ENCODE results near the gene MYH14. TPM values are rescaled to one million over a fixed set of nuclear protein-coding genes. Genes with fewer than 3 reads are reported as not detected.

MYH14 gene
- total and polyA plus RNA-seq, 9 of the 15 experiments (the other 6 are each of a cell fraction or from before 2014, with no cell fraction given) = 0.04 to 0.86 (median 0.19) TPM; not detected in 2

DNA sequence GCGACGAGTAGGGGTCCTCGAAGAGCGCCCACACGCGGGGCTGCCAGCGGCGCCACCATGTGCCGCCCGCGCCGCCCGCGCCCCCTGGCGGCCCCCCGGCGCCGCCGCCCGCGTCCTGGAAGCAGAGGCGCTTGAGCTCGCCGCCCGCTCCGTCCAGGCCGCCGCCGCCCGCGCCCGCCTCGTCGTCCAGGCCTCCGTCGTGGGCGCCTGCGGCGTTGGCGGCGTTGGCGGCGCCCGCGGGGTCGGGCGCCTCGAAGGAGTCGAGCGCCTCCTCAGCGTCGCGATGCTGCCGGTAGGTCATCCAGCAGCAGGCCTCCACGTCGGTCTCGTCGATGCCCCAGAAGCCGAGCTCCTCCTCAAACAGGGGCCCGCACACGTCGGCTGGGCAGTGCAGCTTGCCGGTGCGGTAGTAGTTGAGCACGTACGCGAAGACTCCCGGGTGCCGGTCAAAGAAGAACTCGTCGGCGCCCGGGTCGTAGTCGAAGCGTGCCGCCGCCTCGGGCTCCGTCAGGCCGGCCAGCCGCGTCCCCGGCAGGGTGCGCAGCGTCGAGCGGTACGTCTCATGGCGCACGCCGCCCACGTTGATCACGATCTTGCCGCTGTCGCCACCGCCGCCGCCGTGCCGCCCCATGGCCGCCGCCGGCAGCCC, 124.9 kb downstream of the MYH14 start (continued):
- TF ChIP-seq, protein P1, sequence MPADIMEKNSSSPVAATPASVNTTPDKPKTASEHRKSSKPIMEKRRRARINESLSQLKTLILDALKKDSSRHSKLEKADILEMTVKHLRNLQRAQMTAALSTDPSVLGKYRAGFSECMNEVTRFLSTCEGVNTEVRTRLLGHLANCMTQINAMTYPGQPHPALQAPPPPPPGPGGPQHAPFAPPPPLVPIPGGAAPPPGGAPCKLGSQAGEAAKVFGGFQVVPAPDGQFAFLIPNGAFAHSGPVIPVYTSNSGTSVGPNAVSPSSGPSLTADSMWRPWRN (IDR thresholded peaks at IDR 0.05; ENCODE audit: low read depth) = no peak
- TF ChIP-seq NRF1 (conservative IDR thresholded peaks at IDR 0.05 in 1 of 2, IDR thresholded peaks at IDR 0.05 in 1 of 2) (peak; percentile 70 to 75), EWSR1 (IDR thresholded peaks at IDR 0.05; ENCODE audit: borderline replicate concordance, low read depth, partially characterized antibody) (no peak), SREBF2 (CRISPR knock-in tag; IDR thresholded peaks at IDR 0.05) (no peak), ZNF780A (CRISPR knock-in tag; IDR thresholded peaks at IDR 0.05) (no peak)
- TF ChIP-seq, protein P2, sequence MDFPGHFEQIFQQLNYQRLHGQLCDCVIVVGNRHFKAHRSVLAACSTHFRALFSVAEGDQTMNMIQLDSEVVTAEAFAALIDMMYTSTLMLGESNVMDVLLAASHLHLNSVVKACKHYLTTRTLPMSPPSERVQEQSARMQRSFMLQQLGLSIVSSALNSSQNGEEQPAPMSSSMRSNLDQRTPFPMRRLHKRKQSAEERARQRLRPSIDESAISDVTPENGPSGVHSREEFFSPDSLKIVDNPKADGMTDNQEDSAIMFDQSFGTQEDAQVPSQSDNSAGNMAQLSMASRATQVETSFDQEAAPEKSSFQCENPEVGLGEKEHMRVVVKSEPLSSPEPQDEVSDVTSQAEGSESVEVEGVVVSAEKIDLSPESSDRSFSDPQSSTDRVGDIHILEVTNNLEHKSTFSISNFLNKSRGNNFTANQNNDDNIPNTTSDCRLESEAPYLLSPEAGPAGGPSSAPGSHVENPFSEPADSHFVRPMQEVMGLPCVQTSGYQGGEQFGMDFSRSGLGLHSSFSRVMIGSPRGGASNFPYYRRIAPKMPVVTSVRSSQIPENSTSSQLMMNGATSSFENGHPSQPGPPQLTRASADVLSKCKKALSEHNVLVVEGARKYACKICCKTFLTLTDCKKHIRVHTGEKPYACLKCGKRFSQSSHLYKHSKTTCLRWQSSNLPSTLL (IDR thresholded peaks at IDR 0.05) = no peak
- TF ChIP-seq, protein P3, sequence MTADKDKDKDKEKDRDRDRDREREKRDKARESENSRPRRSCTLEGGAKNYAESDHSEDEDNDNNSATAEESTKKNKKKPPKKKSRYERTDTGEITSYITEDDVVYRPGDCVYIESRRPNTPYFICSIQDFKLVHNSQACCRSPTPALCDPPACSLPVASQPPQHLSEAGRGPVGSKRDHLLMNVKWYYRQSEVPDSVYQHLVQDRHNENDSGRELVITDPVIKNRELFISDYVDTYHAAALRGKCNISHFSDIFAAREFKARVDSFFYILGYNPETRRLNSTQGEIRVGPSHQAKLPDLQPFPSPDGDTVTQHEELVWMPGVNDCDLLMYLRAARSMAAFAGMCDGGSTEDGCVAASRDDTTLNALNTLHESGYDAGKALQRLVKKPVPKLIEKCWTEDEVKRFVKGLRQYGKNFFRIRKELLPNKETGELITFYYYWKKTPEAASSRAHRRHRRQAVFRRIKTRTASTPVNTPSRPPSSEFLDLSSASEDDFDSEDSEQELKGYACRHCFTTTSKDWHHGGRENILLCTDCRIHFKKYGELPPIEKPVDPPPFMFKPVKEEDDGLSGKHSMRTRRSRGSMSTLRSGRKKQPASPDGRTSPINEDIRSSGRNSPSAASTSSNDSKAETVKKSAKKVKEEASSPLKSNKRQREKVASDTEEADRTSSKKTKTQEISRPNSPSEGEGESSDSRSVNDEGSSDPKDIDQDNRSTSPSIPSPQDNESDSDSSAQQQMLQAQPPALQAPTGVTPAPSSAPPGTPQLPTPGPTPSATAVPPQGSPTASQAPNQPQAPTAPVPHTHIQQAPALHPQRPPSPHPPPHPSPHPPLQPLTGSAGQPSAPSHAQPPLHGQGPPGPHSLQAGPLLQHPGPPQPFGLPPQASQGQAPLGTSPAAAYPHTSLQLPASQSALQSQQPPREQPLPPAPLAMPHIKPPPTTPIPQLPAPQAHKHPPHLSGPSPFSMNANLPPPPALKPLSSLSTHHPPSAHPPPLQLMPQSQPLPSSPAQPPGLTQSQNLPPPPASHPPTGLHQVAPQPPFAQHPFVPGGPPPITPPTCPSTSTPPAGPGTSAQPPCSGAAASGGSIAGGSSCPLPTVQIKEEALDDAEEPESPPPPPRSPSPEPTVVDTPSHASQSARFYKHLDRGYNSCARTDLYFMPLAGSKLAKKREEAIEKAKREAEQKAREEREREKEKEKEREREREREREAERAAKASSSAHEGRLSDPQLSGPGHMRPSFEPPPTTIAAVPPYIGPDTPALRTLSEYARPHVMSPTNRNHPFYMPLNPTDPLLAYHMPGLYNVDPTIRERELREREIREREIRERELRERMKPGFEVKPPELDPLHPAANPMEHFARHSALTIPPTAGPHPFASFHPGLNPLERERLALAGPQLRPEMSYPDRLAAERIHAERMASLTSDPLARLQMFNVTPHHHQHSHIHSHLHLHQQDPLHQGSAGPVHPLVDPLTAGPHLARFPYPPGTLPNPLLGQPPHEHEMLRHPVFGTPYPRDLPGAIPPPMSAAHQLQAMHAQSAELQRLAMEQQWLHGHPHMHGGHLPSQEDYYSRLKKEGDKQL (CRISPR knock-in tag; IDR thresholded peaks at IDR 0.05; ENCODE audit: borderline replicate concordance) = no peak
- TF ChIP-seq, protein P4, sequence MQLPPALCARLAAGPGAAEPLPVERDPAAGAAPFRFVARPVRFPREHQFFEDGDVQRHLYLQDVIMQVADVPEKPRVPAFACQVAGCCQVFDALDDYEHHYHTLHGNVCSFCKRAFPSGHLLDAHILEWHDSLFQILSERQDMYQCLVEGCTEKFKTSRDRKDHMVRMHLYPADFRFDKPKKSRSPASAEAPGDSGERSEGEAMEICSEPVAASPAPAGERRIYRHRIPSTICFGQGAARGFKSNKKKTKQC (CRISPR knock-in tag; IDR thresholded peaks at IDR 0.05) = no peak

Data from K562 (cell line).